ENCODE measurements around the gene GRXCR2.

- no peak for TF ChIP-seq EZH2phosphoT487 (IDR thresholded peaks at IDR 0.05; ENCODE audit: borderline replicate concordance)
- no peak for TF ChIP-seq CTCF (conservative IDR thresholded peaks at IDR 0.05; ENCODE audit: low read length)
Measured at GRCh38 chr5:145904743-145905142, 31.9 kb upstream of the GRXCR2 start.
